GM23338 (cell line): ENCODE data around the gene PLA2G7. TPM values are rescaled to one million over a fixed set of nuclear protein-coding genes. Genes with fewer than 3 reads are reported as not detected.

ENCODE experiments used
- ATAC-seq: fragments of 200-7000 bp; cut with Tn5 transposase; 3 replicates; pipeline ENCODE4 v1.9.1; 2020
- DNase-seq: peaks from one replicate; pipeline ENCODE4 v3.0.0-alpha.2; 2015; ENCODE audit warnings: low spot score
- H2AFZ ChIP-seq: fragments of 200-600 bp; sonication (generic); 2 replicates; pipeline ENCODE4 v1.8.0; 2016; ENCODE audit warnings: antibody characterized with exemption, mild to moderate bottlenecking, moderate library complexity
- H3F3A ChIP-seq: fragments of 200-600 bp; sonication (generic); replicated peaks from 2 replicates; pipeline ENCODE4 v1.8.0; 2017; ENCODE audit warnings: antibody characterized with exemption, mixed run types, low read depth
- H3K27ac ChIP-seq: fragments of 200-600 bp; sonication (generic); 2 replicates; pipeline ENCODE4 v1.6.1; 2016; ENCODE audit warnings: low read depth
- H3K27me3 ChIP-seq: fragments of 200-600 bp; sonication (generic); 2 replicates; pipeline ENCODE4 v1.8.0; 2016; ENCODE audit warnings: mild to moderate bottlenecking, mixed run types, moderate library complexity; ENCODE audit not compliant: insufficient read depth
- H3K36me3 ChIP-seq: fragments of 200-600 bp; sonication (generic); 2 replicates; pipeline ENCODE4 v1.8.0; 2016; ENCODE audit warnings: mild to moderate bottlenecking; ENCODE audit not compliant: insufficient read depth
- H3K4me1 ChIP-seq: fragments of 200-600 bp; sonication (generic); 2 replicates; pipeline ENCODE4 v1.8.0; 2016; ENCODE audit warnings: mild to moderate bottlenecking, moderate library complexity; ENCODE audit not compliant: insufficient read depth
- H3K4me2 ChIP-seq: fragments of 200-600 bp; sonication (generic); 2 replicates; pipeline ENCODE4 v1.7.1; 2017; ENCODE audit warnings: mixed run types
- H3K4me3 ChIP-seq: fragments of 200-600 bp; sonication (generic); 2 replicates; pipeline ENCODE4 v1.6.1; 2016; ENCODE audit warnings: mixed run types
- H3K79me2 ChIP-seq: fragments of 200-600 bp; sonication (generic); replicated peaks from 2 replicates; pipeline ENCODE4 v1.8.0; 2017; ENCODE audit warnings: mild to moderate bottlenecking; ENCODE audit not compliant: insufficient read depth
- H3K9me2 ChIP-seq: fragments of 200-600 bp; sonication (generic); 2 replicates; pipeline ENCODE4 v1.8.0; 2017; ENCODE audit not compliant: insufficient read depth
- H4K20me1 ChIP-seq: fragments of 200-600 bp; sonication (generic); replicated peaks from 2 replicates; pipeline ENCODE4 v1.8.0; 2017; ENCODE audit warnings: mild to moderate bottlenecking; ENCODE audit not compliant: insufficient read depth
- H3K27ac Mint-ChIP-seq: 2 replicates; pipeline ENCODE4 v1.8.0; 2020; ENCODE audit warnings: inconsistent platforms, mild to moderate bottlenecking, moderate library complexity, mixed read lengths
- H3K27me3 Mint-ChIP-seq: 3 replicates; pipeline ENCODE4 v1.8.0; 2022; ENCODE audit warnings: low read depth, mild to moderate bottlenecking, moderate library complexity, mixed read lengths, inconsistent platforms; ENCODE audit not compliant: insufficient read depth, poor library complexity
- H3K36me3 Mint-ChIP-seq: 3 replicates; pipeline ENCODE4 v1.8.0; 2021; ENCODE audit warnings: low read depth, mild to moderate bottlenecking, inconsistent platforms, moderate library complexity, mixed read lengths
- H3K4me1 Mint-ChIP-seq: 3 replicates; pipeline ENCODE4 v1.8.0; 2020; ENCODE audit warnings: mild to moderate bottlenecking, inconsistent platforms, mixed read lengths
- H3K4me3 Mint-ChIP-seq: 3 replicates; pipeline ENCODE4 v1.8.0; 2021; ENCODE audit warnings: moderate library complexity, mild to moderate bottlenecking, inconsistent platforms, mixed read lengths
- H3K9me3 Mint-ChIP-seq: 3 replicates; pipeline ENCODE4 v1.8.0; 2020; ENCODE audit warnings: moderate library complexity, mild to moderate bottlenecking, inconsistent platforms, mixed read lengths
- CREB1 ChIP-seq: fragments of 250-450 bp; sonication (Bioruptor Pico); IDR thresholded peaks from 2 replicates; pipeline ENCODE4 v1.5.0; 2020; ENCODE audit warnings: low read depth, mild to moderate bottlenecking, moderate library complexity
- EZH2 ChIP-seq: fragments of 200-600 bp; sonication (generic); IDR thresholded peaks from one replicate; pipeline ENCODE4 v1.8.0; 2017; ENCODE audit warnings: antibody characterized with exemption, mild to moderate bottlenecking, low read depth; ENCODE audit not compliant: unreplicated experiment
- EZH2phosphoT487 ChIP-seq: fragments of 200-600 bp; sonication (generic); IDR thresholded peaks from one replicate; pipeline ENCODE4 v1.8.1; 2018; ENCODE audit warnings: antibody characterized with exemption; ENCODE audit not compliant: unreplicated experiment
- JUNB ChIP-seq: IDR thresholded peaks from one replicate; pipeline ENCODE4 v1.6.1; 2016; ENCODE audit warnings: antibody characterized with exemption; ENCODE audit not compliant: unreplicated experiment
- NANOG ChIP-seq: IDR thresholded peaks from 2 replicates; pipeline ENCODE4 v1.6.1; 2016; ENCODE audit warnings: antibody characterized with exemption, borderline replicate concordance
- POLR2AphosphoS5 ChIP-seq: IDR thresholded peaks from 2 replicates; pipeline ENCODE4 v1.6.1; 2016; ENCODE audit warnings: antibody characterized with exemption, low read depth
- STAT1 ChIP-seq: IDR thresholded peaks from one replicate; pipeline ENCODE4 v1.6.1; 2016; ENCODE audit warnings: antibody characterized with exemption; ENCODE audit not compliant: unreplicated experiment
- ZNF114 ChIP-seq: fragments of 250-450 bp; sonication (Bioruptor Pico); IDR thresholded peaks from 2 replicates; pipeline ENCODE4 v1.5.0; 2020; ENCODE audit warnings: mild to moderate bottlenecking, moderate library complexity
- ZNF331 ChIP-seq: fragments of 250-450 bp; sonication (Bioruptor Pico); IDR thresholded peaks from 2 replicates; pipeline ENCODE4 v1.5.0; 2020; ENCODE audit warnings: low read depth, mild to moderate bottlenecking, moderate library complexity
- polyA plus RNA-seq: library from polyadenylated mRNA; unstranded; fragments of >200 nt; fragmentation: Nextera tagmentation; extraction: Ambion mirVana; gene quantifications from 2 replicates; pipeline ENCODE4 v1.2.1, GENCODE V29; 2016
- total RNA-seq: library from RNA; depleted of rRNA; stranded (reverse); fragments of >200 nt; shearing (Covaris generic); gene quantifications from 2 replicates; pipeline ENCODE4 v1.2.3, GENCODE V29; 2014
- TF ChIP-seq, protein P1 (sequence below), 2 experiments: fragments of 200-600 bp in 1 of 2; sonication (generic) in 1 of 2; conservative IDR thresholded peaks; 2 replicates each; pipeline versions ENCODE4 v1.5.1 to v1.6.1; 2016 to 2017; ENCODE audit warnings: antibody characterized with exemption in 2 of 2, low read depth in 2 of 2, mild to moderate bottlenecking in 2 of 2, moderate library complexity in 1 of 2
- TF ChIP-seq, protein P2 (sequence below): IDR thresholded peaks from 2 replicates; pipeline ENCODE4 v1.6.1; 2016; ENCODE audit warnings: antibody characterized with exemption
- TF ChIP-seq, protein P3 (sequence below): IDR thresholded peaks from one replicate; pipeline ENCODE4 v1.6.1; 2018; ENCODE audit warnings: antibody characterized with exemption; ENCODE audit not compliant: unreplicated experiment
- TF ChIP-seq, protein P4 (sequence below): fragments of 250-450 bp; sonication (Bioruptor Pico); IDR thresholded peaks from 2 replicates; pipeline ENCODE4 v1.5.0; 2020; ENCODE audit warnings: mild to moderate bottlenecking, moderate library complexity

The PLA2G7 gene
- total and polyA plus RNA-seq, 2 experiments from 2014 or later: 2.4 to 2.8 TPM

DNA sequence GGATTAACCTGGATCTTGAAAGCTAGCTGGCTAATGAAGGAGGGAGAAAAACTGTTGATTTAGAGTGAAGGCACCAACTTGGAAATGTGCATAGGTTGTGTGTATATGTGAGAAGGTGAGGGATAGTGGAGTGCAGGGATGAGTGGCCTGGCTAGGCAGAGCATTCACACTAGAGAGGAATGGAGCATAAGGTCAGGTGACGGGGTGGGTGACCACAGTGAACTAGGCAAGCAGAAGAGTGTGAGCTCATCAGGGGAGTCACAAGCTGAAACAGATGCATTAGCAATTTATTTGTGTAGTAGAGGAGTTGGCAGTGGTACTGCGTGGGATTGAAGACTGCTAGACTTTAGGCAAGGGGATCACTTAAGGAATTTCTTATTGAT, 22.0 kb upstream of the PLA2G7 start:
- no peaks in the 10 kb centered on the region for H3K36me3 ChIP-seq
- H3K4me3 ChIP-seq: no peak overlapping the region
- no peak overlapping the region for H3K4me2 ChIP-seq
- Mint-ChIP-seq H3K27ac (no peak overlapping the region), H3K27me3 (peaks cover 2% of the 10 kb centered on the region), H3K36me3 (no peaks in the 10 kb centered on the region), H3K4me3 (no peak overlapping the region), H3K4me1 (0 out of 3 replicates have a peak, but pooled peaks cover 2% of the 10 kb centered on the region), H3K9me3 (no peaks in the 10 kb centered on the region; the same call in 2 of the 3 replicates)
- no peak overlapping the region for H3K27ac ChIP-seq
- no peak overlapping the region for H2AFZ ChIP-seq
- no peaks in the 10 kb centered on the region for H3K27me3 ChIP-seq
- peaks cover 6% of the 10 kb centered on the region; the same call in 1 of the 2 replicates for H3K4me1 ChIP-seq
- H3F3A ChIP-seq: no peaks in the 10 kb centered on the region
- H3K9me2 ChIP-seq: no peaks in the 10 kb centered on the region
- no peaks in the 10 kb centered on the region for H3K79me2 ChIP-seq
- ATAC-seq (peak; percentile 48), DNase-seq (no peak)
- TF ChIP-seq POLR2AphosphoS5 (no peak), STAT1 (no peak), ZNF331 (CRISPR knock-in tag) (no peak), CREB1 (CRISPR knock-in tag) (no peak), EZH2phosphoT487 (no peak), ZNF114 (CRISPR knock-in tag) (no peak), JUNB (no peak), EZH2 (no peak), NANOG (no peak)
- TF ChIP-seq, protein P1, sequence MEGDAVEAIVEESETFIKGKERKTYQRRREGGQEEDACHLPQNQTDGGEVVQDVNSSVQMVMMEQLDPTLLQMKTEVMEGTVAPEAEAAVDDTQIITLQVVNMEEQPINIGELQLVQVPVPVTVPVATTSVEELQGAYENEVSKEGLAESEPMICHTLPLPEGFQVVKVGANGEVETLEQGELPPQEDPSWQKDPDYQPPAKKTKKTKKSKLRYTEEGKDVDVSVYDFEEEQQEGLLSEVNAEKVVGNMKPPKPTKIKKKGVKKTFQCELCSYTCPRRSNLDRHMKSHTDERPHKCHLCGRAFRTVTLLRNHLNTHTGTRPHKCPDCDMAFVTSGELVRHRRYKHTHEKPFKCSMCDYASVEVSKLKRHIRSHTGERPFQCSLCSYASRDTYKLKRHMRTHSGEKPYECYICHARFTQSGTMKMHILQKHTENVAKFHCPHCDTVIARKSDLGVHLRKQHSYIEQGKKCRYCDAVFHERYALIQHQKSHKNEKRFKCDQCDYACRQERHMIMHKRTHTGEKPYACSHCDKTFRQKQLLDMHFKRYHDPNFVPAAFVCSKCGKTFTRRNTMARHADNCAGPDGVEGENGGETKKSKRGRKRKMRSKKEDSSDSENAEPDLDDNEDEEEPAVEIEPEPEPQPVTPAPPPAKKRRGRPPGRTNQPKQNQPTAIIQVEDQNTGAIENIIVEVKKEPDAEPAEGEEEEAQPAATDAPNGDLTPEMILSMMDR (conservative IDR thresholded peaks at IDR 0.05; ENCODE audit: low read depth in 2 of 2): no peak
- TF ChIP-seq, protein P2, sequence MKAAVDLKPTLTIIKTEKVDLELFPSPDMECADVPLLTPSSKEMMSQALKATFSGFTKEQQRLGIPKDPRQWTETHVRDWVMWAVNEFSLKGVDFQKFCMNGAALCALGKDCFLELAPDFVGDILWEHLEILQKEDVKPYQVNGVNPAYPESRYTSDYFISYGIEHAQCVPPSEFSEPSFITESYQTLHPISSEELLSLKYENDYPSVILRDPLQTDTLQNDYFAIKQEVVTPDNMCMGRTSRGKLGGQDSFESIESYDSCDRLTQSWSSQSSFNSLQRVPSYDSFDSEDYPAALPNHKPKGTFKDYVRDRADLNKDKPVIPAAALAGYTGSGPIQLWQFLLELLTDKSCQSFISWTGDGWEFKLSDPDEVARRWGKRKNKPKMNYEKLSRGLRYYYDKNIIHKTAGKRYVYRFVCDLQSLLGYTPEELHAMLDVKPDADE: no peak
- TF ChIP-seq, protein P3, sequence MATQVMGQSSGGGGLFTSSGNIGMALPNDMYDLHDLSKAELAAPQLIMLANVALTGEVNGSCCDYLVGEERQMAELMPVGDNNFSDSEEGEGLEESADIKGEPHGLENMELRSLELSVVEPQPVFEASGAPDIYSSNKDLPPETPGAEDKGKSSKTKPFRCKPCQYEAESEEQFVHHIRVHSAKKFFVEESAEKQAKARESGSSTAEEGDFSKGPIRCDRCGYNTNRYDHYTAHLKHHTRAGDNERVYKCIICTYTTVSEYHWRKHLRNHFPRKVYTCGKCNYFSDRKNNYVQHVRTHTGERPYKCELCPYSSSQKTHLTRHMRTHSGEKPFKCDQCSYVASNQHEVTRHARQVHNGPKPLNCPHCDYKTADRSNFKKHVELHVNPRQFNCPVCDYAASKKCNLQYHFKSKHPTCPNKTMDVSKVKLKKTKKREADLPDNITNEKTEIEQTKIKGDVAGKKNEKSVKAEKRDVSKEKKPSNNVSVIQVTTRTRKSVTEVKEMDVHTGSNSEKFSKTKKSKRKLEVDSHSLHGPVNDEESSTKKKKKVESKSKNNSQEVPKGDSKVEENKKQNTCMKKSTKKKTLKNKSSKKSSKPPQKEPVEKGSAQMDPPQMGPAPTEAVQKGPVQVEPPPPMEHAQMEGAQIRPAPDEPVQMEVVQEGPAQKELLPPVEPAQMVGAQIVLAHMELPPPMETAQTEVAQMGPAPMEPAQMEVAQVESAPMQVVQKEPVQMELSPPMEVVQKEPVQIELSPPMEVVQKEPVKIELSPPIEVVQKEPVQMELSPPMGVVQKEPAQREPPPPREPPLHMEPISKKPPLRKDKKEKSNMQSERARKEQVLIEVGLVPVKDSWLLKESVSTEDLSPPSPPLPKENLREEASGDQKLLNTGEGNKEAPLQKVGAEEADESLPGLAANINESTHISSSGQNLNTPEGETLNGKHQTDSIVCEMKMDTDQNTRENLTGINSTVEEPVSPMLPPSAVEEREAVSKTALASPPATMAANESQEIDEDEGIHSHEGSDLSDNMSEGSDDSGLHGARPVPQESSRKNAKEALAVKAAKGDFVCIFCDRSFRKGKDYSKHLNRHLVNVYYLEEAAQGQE: no peak
- TF ChIP-seq, protein P4, sequence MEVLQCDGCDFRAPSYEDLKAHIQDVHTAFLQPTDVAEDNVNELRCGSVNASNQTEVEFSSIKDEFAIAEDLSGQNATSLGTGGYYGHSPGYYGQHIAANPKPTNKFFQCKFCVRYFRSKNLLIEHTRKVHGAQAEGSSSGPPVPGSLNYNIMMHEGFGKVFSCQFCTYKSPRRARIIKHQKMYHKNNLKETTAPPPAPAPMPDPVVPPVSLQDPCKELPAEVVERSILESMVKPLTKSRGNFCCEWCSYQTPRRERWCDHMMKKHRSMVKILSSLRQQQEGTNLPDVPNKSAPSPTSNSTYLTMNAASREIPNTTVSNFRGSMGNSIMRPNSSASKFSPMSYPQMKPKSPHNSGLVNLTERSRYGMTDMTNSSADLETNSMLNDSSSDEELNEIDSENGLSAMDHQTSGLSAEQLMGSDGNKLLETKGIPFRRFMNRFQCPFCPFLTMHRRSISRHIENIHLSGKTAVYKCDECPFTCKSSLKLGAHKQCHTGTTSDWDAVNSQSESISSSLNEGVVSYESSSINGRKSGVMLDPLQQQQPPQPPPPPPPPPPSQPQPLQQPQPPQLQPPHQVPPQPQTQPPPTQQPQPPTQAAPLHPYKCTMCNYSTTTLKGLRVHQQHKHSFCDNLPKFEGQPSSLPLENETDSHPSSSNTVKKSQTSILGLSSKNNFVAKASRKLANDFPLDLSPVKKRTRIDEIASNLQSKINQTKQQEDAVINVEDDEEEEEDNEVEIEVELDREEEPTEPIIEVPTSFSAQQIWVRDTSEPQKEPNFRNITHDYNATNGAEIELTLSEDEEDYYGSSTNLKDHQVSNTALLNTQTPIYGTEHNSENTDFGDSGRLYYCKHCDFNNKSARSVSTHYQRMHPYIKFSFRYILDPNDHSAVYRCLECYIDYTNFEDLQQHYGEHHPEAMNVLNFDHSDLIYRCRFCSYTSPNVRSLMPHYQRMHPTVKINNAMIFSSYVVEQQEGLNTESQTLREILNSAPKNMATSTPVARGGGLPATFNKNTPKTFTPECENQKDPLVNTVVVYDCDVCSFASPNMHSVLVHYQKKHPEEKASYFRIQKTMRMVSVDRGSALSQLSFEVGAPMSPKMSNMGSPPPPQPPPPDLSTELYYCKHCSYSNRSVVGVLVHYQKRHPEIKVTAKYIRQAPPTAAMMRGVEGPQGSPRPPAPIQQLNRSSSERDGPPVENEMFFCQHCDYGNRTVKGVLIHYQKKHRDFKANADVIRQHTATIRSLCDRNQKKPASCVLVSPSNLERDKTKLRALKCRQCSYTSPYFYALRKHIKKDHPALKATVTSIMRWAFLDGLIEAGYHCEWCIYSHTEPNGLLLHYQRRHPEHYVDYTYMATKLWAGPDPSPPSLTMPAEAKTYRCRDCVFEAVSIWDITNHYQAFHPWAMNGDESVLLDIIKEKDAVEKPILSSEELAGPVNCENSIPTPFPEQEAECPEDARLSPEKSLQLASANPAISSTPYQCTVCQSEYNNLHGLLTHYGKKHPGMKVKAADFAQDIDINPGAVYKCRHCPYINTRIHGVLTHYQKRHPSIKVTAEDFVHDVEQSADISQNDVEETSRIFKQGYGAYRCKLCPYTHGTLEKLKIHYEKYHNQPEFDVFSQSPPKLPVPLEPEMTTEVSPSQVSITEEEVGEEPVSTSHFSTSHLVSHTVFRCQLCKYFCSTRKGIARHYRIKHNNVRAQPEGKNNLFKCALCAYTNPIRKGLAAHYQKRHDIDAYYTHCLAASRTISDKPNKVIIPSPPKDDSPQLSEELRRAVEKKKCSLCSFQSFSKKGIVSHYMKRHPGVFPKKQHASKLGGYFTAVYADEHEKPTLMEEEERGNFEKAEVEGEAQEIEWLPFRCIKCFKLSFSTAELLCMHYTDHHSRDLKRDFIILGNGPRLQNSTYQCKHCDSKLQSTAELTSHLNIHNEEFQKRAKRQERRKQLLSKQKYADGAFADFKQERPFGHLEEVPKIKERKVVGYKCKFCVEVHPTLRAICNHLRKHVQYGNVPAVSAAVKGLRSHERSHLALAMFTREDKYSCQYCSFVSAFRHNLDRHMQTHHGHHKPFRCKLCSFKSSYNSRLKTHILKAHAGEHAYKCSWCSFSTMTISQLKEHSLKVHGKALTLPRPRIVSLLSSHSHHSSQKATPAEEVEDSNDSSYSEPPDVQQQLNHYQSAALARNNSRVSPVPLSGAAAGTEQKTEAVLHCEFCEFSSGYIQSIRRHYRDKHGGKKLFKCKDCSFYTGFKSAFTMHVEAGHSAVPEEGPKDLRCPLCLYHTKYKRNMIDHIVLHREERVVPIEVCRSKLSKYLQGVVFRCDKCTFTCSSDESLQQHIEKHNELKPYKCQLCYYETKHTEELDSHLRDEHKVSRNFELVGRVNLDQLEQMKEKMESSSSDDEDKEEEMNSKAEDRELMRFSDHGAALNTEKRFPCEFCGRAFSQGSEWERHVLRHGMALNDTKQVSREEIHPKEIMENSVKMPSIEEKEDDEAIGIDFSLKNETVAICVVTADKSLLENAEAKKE (CRISPR knock-in tag): no peak
- no peaks in the 10 kb centered on the region for H4K20me1 ChIP-seq
